GM18858 (cell line): ENCODE data around the gene EFCAB12.
"Not testable (repeated sequence)": the region's sequence is repeated elsewhere in the genome, so short reads cannot be mapped to it uniquely, and the experiment has no call there.

Experiments
- ATAC-seq: cut with Tn5 transposase; IDR thresholded peaks from one replicate; pipeline ENCODE4 v1.9.1; 2021; ENCODE audit not compliant: unreplicated experiment

The EFCAB12 gene

DNA sequence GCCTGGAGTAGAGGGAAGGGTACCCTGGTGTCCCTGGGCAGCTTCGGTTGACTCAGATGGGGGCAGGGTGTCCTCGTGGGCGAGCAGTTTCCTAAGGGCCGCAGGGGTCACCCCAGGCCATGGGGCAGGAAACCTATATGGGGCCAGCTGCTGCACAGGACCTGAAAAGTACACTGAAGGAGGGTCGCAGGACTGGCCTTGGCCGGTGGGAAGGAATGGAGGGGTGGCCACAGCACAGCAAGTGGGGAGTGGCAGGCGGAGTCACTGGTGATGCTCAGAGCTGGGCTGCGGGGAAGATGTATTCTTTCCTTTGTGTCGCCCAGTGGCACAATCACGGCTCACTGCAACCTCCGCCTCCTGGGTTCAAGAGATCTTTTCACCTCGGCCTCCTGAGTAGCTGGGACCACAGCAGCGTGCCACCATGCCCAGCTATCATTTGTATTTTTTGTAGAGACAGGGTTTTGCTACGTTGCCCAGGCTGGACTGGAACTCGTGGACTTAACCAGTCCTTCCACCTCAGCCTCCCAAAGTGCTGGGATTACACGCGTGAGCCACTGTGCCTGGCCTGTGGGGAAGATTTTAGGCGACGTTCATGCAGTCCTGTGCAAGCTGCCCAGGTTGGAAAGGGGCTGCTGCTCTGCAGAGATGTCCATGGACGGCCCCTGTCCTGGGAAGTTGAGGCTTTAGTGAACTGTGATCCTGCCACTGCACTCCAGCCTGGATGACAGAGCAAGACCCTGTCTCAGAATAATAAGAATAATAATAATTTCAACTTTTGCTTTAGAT lies 57.2 kb downstream of the EFCAB12 start:
- no peak for ATAC-seq

DNA sequence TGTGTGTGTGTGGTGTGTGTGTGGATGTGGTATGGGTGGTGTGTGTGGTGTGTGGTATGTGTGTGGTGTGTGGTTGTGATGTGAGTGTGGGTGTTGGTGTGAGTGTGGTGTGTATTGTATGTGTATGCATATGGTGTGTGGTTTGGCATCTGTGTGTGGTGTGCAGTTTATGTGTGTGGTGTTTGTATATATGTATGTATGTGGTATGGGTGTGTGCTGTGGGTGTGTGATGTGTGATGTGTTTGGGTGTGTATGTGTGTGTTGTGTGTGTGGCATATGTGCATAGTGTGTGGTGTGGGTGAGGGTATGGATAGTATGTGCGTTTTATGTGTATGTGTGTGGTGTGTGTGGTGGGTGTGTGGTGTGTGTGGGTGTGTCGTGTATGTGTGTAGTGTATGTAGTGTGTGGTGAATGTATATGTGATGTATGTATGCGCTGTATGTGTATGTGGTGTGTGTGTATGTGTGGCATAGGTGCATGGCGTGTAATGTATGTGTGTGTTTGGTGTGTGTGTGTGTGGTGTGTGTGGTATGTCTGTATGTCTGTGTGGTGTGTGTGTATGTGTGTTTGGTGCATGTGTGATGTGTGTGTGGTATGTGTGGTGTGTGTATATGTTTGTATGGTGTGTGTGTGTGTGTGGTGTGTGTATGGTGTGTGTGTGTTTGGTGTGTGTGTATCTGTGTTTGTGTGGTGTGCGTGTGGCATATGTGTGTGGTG lies 58.0 kb downstream of the EFCAB12 start:
- no peak for ATAC-seq

DNA sequence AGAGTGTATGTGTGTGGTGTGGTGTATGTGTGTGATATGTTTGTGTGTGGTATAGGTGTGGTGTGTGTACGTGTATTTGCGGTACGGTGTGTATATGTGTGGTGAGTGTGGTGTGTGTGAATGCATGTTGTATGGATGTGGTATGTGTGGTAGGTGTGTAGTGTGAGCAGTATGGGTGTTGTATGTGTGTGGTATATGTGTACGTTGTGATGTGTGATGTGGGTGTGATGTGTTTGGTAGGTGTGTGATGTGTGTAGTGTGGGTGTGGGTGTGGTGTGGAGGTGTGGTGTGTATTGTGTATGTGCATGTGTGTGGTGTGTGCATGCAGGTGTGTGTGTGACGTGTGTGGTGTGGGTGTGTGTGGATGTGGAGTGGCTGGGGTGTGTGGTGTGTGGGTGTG lies 58.7 kb downstream of the EFCAB12 start:
- ATAC-seq, result no peak

DNA sequence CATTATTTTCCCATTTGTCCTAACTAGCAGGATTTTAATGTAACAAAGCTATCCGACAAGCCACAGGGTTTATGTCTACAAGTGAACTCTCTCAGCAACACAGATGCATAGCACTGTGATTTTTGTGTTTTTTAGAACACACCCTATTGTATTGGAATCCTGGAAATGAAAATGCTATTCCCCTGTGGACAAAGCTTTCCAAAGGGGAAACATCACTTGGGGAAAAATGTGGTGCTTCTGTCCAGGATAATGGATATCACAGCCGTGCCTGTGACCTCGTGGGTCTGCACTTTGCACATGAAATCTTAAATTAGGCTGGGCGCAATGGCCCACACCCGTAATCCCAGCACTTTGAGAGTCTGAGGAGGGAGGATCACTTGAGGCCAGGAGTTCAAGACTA lies 60.6 kb downstream of the EFCAB12 start:
- no peak for ATAC-seq

DNA sequence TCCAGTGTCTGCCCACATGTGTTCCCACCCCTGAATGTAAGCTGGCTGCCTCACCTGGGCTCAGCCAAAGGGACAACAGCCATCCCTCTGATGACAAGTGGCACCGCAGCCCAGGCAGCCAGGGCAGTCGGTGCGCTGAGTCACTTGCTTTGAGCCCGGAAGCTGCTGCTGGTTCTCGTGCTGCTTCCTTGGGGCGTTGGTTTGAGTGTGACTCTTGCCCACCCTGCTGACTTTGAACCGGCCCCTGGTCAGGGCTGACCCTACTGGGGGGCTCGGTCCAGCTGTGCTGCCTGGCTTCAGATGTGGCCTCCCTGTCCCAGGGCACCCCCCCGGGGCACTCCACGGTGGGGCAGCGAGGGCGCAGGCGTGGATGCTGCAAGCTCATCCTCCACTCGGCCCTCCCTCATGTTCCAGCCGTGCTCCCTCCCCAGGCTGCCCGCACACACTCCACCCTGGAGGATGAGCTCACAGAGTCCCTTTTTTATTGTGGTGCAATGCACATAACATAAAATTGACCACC lies 62.1 kb downstream of the EFCAB12 start:
- no peak for ATAC-seq

DNA sequence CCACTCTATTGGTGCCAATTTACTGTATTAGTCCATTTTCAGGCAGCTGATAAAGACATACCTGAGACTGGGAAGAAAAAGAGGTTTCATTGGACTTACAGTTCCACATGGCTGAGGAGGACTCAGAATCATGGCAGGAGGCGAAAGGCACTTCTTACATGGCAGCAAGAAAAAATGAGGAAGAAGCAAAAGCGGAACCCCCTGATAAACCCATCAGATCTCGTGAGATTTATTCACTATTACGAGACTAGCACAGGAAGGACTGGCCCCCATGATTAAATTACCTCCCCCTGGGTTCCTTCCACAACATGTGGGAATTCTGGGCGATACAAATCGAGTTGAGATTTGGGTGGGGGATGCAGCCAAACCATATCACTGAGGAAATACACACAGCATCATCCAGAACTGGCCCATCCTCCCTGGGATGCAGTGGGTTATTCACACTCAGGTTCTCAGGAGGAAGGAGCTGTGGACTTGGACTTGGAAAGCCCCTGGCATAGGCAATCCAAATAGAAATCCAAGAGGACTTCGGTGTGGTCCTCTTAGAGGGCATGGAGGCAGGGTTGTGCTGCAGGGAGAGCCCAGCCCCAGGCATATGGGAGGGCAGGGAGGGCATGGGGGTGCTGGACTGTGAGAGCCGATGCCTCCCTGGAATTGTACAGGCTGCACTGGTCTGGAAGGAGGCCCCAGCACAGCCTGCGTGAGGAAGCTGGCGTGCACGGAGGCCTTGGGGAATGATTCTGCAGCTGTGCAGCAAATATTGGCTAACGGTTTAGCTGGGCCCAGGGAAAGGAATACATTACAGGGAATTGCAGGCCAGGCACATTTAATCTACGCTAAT lies 62.9 kb downstream of the EFCAB12 start:
- ATAC-seq, result no peak

DNA sequence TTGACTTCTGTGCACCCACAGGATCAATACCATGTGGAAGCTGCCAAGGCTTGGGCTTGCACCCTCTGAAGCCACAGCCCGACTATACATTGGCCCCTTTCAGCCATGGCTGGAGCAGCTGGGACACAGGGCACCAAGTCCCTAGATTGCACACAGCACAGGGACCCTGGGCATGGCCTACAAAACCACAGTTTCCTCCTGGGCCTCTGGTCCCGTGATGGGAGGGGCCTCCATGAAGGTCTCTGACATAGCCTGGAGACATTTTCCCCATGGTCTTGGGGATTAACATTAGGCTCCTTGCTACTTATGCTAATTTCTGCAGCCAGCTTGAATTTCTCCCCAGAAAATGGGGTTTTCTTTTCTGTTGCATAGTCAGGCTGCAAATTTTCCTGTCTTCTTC lies 63.6 kb downstream of the EFCAB12 start:
- ATAC-seq, result not testable (repeated sequence)

DNA sequence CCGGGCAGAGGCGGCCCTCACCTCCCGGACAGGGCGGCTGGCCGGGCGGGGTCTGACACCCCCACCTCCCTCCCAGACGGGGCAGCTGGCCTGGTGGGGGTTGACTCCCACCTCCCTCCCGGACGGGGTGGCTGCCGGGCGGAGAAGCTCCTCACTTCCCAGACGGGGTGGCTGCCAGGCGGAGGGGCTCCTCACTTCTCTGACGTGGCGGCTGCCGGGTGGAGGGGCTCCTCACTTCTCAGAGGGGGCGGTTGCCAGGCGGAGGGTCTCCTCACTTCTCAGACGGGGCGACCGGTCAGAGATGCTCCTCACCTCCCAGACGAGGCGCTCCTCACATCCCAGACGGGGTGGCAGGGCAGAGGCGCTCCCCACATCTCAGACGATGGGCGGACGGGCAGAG lies 65.1 kb downstream of the EFCAB12 start:
- ATAC-seq, result not testable (repeated sequence)

DNA sequence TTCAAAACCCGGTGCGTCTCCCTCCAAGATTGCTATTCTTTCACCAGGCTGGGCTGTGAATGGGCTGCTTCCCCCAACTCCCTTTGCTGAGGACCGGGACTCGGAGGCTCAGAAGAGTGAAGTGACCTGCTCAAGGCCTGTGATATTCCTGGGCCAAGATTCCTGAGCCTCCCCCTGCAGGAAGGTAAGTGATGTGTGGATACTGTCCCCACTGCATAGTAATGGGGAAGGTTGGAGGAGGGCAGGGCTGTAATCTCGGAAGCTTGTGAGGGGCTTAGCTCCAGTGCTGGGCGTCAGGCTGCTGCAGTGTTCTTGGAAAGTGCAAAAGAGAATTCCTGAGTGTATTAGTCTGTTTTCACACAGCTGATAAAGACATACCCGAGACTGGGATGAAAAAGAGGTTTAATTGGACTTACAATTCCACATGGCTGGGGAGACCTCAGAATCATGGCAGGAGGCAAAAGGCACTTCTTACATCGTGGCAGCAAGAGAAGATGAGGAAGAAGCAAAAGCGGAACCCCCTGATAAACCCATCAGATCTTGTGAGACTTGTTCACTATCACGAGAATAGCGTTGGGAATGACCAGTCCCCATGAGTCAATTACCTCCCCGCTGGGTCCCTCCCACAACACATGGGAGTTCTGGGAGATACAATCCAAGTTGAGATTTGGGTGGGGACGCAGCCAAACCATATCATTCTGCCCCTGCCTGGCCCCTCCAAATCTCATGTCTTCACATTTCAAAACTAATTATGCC lies 67.6 kb downstream of the EFCAB12 start:
- no peak for ATAC-seq

DNA sequence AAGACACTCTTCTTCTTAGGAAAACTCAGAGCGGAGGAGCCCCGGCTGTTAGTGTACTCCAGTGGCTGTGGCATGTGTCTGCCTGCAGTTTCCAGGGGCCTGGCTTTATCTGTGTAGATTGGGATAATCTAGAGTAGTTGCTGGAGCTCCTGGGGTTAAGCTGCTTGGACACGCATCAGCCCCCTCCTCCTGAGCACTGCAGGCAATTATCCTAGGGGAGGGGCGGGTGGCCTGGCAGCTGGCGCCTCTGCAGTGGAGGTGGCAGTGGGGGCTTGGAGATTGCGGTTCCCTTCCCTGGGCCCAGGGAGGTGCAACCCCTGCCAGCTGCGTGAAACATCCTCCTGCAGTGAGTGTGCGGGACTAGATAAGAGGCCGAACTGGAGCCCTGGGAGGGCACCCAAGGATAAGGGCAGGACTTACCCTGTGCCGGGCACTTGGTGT lies 68.2 kb downstream of the EFCAB12 start:
- no peak for ATAC-seq

DNA sequence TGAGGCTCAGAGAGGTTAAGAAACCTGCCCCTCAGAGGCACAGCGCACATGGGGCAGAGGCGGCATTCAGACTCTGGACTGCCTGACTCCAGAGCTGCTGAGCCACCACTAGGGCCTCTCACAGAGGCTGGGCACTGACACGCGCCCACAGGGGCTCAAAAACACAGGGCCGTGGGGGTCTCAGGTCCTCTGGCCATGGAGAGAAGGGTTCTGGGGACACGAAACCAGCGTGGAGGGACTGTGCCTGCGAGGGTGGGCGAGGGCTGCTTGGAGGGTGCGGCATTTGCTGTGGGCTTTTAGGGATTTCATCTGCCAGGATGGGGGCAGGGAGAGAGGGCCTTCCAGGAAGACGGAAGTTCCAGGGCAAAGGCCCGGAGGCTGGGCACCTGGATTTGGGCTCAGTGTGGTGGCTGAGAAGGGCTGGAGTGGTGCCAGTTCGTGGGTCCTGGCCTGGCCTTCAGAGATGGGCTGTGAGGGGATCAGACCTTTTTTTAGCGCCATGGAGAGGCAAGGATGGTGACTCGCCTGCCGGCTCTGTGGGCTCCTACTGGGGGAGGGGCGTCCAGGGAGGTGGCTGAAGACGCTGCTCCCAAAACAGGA lies 69.6 kb downstream of the EFCAB12 start:
- no peak for ATAC-seq

DNA sequence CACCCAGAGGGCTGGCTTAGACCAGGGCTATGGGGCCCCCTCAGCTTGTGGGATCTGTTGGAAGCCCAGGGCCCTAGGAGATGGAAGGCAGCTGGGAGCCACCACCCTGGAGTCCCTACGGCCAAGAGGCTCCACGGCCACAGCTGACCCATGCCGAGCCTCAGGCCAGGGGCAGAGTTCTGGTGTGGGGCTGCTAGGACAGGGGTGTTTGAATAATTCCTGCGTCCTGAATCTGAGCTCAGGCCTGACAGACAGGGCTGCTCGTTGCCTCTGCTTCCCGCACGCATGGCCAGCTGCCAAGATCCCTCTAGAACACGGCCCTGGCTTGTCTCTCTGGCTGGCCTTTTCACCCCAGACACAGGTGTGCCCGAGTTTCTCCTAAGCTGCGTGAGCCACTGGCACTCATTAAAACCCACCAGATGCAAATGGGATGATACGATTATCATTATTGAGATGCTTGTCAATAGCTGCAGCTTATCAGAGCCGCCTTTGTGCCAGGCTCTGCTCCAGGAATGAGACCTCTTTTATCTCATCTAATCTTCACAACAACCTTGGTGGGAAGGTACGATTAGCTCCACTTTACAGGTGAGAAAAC lies 70.2 kb downstream of the EFCAB12 start:
- no peak for ATAC-seq

DNA sequence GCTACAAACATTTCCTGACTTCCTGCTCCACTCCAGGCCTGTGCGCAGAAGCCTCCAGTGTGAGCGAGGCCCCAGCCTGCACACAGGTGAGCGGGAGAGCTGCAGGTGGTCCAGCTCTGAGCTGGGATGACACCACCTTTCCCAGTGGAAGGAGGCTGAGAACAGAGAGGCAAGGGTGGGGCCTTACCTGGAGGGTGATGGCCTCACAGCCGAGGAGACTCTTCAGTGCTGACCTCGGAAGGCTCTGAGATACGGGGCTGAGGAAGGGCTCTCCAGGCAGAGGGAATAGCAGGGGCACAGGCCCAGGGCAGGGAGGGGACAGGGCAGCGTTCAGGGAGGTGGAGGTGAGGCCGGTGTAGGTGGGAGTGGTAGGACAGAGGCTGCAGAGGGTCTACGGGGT lies 70.8 kb downstream of the EFCAB12 start:
- no peak for ATAC-seq

DNA sequence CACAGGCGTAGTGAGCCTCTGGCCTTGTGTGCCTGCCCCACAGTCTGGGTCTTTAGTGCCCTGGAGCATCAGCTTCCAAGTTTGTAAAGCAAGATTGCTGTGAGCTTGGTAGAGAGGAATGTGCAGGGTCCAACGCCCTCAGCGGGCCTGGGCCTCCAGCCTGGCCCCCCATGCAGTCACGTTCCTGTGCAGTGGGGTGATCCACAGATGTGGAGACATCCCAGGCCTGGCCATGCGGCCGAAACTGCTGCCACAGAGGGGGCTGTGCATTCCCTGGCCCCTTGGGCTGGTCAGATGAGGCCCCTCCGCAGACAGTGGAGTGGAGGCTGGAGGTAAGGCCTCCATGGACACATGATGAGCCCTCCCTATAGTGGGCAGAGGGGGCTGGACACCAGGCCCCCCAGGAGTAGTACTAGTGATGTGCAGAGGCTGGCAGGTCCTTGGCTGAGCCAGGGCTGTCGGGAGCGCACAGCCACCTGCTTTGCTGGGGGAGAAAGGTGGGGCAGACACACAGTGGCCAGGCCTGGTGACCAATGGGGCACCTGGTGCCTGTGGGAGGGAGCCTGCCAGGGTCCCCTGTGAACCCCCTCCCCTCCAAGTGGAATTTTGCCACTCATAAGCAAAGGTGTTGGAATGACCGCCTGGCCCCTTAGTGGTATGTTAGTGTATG lies 71.5 kb downstream of the EFCAB12 start:
- ATAC-seq, result no peak

DNA sequence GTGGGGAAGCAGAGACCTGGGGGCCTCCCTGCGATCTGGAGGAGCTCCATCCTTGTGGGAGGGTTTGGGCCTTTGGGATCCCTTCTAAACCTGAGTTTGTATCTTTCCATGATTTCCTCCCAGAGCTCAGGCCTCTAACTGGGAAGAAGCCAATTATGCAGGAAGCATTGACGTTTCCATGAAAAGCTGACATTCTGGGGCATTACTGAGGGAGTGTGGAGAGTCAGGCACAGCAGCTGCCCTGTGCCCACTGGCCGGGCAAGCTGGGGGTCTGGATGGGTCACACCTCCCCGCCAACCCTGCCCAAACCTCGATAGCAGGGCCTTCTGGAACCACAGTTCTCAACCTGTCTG lies 74.9 kb downstream of the EFCAB12 start:
- ATAC-seq, result no peak

DNA sequence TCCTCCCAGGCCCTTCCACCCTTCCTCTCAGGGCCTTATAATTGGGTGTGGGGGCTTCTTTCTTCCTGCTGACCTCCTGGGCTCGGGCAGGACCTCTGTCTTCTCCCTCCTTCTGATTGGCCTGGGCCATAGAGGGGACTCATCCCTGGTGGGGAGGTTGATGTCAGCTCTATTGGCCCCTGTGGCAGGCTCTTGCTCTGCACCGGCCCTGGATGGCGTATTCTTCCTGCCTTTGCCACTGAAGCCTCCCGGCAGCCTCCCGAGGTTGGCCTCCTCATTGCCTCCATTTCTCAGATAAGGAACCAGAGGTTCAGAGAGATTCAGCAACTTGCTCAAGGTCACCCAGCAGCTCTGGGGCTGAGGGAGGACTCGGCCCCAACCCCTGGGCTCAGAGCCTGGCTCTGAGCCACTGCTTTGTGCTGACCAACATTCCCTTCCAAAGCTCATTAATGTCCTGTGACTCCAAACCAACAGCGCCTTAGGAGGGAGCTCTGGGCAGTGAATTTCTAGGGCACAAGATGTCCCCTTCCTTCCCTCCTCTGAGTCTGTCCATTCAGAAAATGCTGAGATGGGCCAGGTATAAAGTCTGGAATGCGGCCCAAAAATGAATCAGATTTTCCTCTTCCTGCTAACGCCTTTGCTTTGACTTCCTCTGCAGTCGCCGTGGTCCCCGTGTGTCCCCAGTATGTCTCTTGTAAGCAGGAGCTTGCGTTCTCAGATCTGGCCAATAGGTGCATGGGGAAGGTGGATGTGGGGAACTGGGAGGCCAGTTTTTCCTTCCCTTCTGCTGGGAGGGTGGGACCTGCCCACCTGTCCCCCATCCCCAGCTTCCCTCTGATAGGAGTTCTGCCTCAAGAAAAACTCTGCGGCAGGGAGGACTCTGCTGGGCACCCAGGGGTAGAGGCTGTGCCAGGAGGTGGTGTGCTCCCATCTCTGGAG lies 75.5 kb downstream of the EFCAB12 start:
- ATAC-seq, result no peak

DNA sequence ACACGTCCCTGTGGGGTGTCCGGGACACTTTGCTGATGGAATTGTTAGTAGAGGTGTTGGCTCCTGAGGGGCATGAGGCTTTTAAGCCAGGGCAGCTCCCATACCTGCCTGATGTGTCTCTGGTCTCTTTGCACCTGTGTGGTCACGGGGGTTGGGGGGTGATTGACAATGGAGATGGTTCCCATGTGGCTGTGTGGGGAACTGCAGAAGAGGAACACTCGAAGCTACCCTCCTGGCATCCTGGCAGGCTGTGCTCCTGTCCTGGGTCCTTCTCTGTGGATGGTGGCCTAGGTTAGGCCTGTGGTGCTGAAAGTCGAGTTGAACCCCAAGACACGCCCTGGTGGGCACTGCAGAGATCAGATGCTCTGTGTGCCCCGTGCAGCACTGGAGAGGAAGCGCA lies 76.4 kb downstream of the EFCAB12 start:
- no peak for ATAC-seq
